A673 (cell line): ENCODE results near the gene ORM2. TPM values are rescaled to one million over a fixed set of nuclear protein-coding genes. Genes with fewer than 3 reads are reported as not detected.

Experiments
- BruUV-seq: library from RNA; stranded (reverse); fragments of 400-500 nt; replicated peaks from 2 replicates; lab custom pipeline; 2021; lab: Mats Ljungman, UMichigan
- CTCF ChIA-PET: fragments of 300-600 bp; sonication (Branson Sonifier 250); formaldehyde crosslinking; loops from one replicate; lab custom pipeline; 2022; ENCODE audit warnings: antibody characterized with exemption; lab: Charles Lee
- POLR2A ChIA-PET: fragments of 300-600 bp; sonication (Branson Sonifier 250); formaldehyde crosslinking; loops from one replicate; lab custom pipeline; 2022; ENCODE audit warnings: antibody characterized with exemption; ENCODE audit not compliant: low non-redundant PET; lab: Charles Lee
- DNase-seq: peaks from one replicate; pipeline ENCODE4 v3.0.0-alpha.2; 2015; ENCODE audit warnings: low spot score
- H3K27ac ChIP-seq: fragments of 200-600 bp; sonication (generic); 2 replicates; pipeline ENCODE4 v1.5.1; 2016; ENCODE audit warnings: mixed run types, low read depth, mild to moderate bottlenecking, mixed read lengths, antibody characterized with exemption, low read length; ENCODE audit not compliant: poor library complexity, severe bottlenecking
- H3K27me3 ChIP-seq: fragments of 200-600 bp; sonication (generic); replicated peaks from 2 replicates; pipeline ENCODE4 v1.6.1; 2017; ENCODE audit warnings: mixed run types, low read depth, mild to moderate bottlenecking, mixed read lengths, antibody characterized with exemption, low read length; ENCODE audit not compliant: insufficient read depth, poor library complexity
- H3K36me3 ChIP-seq: fragments of 200-600 bp; sonication (generic); 2 replicates; pipeline ENCODE4 v1.6.1; 2016; ENCODE audit warnings: mixed run types, mild to moderate bottlenecking, mixed read lengths, antibody characterized with exemption, low read length; ENCODE audit not compliant: insufficient read depth, poor library complexity, severe bottlenecking
- H3K4me1 ChIP-seq: fragments of 200-600 bp; sonication (generic); 2 replicates; pipeline ENCODE4 v1.6.1; 2017; ENCODE audit warnings: mixed run types, mild to moderate bottlenecking, mixed read lengths, antibody characterized with exemption, low read length; ENCODE audit not compliant: insufficient read depth, poor library complexity, severe bottlenecking
- H3K4me3 ChIP-seq: fragments of 200-600 bp; sonication (generic); 2 replicates; pipeline ENCODE4 v1.5.1; 2016; ENCODE audit warnings: low read depth, mixed run types, mild to moderate bottlenecking, mixed read lengths, low read length; ENCODE audit not compliant: poor library complexity, severe bottlenecking
- H3K9me3 ChIP-seq: fragments of 200-600 bp; sonication (generic); 2 replicates; pipeline ENCODE4 v1.6.1; 2016; ENCODE audit warnings: mixed run types, low read depth, mild to moderate bottlenecking, mixed read lengths, antibody characterized with exemption, low read length; ENCODE audit not compliant: poor library complexity, severe bottlenecking
- EZH2 ChIP-seq: fragments of 200-600 bp; sonication (generic); IDR thresholded peaks from 2 replicates; pipeline ENCODE4 v1.6.1; 2017; ENCODE audit warnings: borderline replicate concordance, low read depth, mild to moderate bottlenecking, mixed read lengths, antibody characterized with exemption, low read length; ENCODE audit not compliant: poor library complexity, severe bottlenecking
- intact Hi-C: fragments of 100-400 bp; cut with micrococcal nuclease; formaldehyde crosslinking; loops from one replicate; pipeline ENCODE4 v1.10.0; 2022; ENCODE audit not compliant: unreplicated experiment
- total RNA-seq: library from RNA; stranded (reverse); gene quantifications from 2 replicates; pipeline ENCODE4 v1.2.3, GENCODE V29; 2021
- TF ChIP-seq, protein P1 (sequence below): fragments of 300-800, 200-600 bp; sonication (generic); conservative IDR thresholded peaks from 2 replicates; pipeline ENCODE4 v1.5.1; 2017; ENCODE audit warnings: low read depth, mild to moderate bottlenecking, antibody characterized with exemption, low read length, moderate library complexity, mixed read lengths

The ORM2 gene
- total RNA-seq, 1 experiment from 2014 or later, result not detected

DNA sequence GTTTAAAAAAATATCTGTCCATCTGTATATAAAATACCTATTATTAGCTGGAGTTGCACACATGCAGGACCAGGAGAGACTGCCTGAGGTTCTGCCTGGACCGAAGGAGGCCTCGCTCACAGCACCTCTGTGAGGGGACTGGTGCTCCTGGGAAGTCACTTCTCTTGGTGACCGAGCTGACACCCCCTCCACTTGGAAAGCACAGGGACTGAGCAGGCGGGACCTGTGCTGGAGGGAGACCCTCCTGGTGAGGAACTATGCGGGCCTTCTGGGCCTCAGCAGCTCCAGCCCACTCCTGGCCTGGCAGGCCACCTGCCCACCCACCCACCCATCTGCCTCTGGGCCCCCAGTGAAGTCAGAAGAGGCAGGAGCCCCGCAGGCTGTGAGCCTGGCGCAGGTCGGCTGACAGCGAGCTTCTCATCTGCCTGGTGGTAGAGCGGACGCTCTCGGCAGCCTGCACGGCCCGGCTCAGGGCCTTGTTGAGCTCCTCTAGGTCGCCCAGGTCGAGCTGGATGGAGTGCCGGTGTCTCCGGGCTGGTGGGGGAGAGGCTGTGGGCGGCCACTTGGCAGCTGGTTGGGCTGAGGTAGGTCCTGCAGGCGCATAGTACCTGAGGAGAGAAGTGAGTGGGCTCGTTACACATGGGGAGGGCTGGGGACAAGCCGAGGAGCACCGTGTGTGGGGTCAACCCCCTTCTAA is 7.2 kb downstream of the ORM2 start:
- Histone ChIP-seq H3K36me3 (peaks cover 20% of the 10 kb centered on the region), H3K27ac (no peak overlapping the region), H3K27me3 (no peaks in the 10 kb centered on the region), H3K4me3 (no peak overlapping the region), H3K4me1 (no peaks in the 10 kb centered on the region), H3K9me3 (no peaks in the 10 kb centered on the region)
- POLR2A ChIA-PET, result no interaction called here
- CTCF ChIA-PET, result no interaction called here
- no peak for DNase-seq
- BruUV-seq, result no TSS peak
- TF ChIP-seq, protein P1, sequence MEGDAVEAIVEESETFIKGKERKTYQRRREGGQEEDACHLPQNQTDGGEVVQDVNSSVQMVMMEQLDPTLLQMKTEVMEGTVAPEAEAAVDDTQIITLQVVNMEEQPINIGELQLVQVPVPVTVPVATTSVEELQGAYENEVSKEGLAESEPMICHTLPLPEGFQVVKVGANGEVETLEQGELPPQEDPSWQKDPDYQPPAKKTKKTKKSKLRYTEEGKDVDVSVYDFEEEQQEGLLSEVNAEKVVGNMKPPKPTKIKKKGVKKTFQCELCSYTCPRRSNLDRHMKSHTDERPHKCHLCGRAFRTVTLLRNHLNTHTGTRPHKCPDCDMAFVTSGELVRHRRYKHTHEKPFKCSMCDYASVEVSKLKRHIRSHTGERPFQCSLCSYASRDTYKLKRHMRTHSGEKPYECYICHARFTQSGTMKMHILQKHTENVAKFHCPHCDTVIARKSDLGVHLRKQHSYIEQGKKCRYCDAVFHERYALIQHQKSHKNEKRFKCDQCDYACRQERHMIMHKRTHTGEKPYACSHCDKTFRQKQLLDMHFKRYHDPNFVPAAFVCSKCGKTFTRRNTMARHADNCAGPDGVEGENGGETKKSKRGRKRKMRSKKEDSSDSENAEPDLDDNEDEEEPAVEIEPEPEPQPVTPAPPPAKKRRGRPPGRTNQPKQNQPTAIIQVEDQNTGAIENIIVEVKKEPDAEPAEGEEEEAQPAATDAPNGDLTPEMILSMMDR, result no peak
- no peak for TF ChIP-seq EZH2
- intact Hi-C loops, result no loop called here

DNA sequence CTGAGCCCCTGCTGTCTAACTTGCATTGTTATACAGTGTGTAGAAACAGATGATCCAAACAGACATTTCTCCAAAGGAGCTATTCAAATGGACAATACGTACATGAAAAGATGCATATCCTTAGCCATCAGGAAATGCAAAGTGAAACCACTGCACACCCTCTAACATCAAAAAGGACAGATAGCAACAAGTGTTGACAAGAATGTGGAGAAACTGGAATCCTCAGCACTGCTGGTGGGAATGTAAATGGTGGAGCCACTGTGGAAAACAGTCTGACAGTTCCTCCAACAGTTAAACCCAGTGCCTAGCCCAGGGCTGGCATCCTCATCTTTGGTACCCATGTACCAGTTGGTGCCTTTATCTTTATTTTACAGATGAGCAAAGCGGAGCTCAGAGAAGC is 8.5 kb downstream of the ORM2 start:
- ChIA-PET POLR2A (interaction anchor here (0.6 kb wide), 1 partner anchor 909 kb away, joined by 3 read pairs; no protein-coding TSS in a partner anchor), CTCF (no interaction called here)
- Histone ChIP-seq H3K9me3 (no peaks in the 10 kb centered on the region), H3K4me1 (no peaks in the 10 kb centered on the region), H3K36me3 (peaks cover 29% of the 10 kb centered on the region), H3K27ac (no peak overlapping the region), H3K27me3 (no peaks in the 10 kb centered on the region), H3K4me3 (no peak overlapping the region)
- DNase-seq, result no peak
- BruUV-seq, result no TSS peak
- intact Hi-C loops, result no loop called here
- TF ChIP-seq EZH2, result no peak
- TF ChIP-seq, protein P1, result no peak

DNA sequence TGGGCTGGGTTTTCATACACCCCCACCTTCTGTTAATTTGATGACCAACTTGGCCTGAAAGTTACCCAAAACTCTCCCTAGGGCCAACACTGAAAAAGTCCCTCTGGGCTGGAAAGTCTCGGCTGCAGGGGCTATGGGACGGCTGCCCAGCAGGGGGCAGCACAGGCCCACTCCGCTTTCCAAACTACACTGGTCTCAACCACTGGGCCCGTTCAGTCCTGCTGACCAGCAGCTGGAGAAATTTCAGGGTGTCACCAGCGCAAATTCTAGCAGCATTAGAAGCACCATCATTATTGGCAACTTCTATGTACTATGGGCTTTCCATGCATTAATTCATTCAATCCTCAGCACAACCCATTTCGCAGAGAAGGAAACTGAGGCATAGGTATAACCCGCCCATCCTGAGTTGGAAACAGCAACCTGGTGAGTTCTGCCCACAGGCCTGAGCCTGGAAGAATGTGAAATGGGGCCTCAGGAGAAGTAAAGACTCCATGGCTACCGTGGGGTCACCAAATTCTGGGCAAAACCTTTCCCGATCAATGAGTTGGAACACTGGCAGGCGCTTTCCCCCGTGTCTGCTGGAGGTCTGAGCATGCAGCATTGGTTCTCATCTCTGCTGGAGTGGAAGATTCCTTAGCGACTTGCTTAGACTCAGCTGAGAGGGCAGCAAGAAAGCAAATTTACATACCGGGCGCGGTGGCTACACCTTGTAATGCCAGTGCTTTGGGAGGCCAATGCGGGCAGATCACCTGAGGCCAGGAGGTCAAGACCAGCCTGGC is 9.7 kb downstream of the ORM2 start:
- intact Hi-C loops, result loop anchor here (1.0 kb wide), 1 partner anchor 314 kb away; no protein-coding TSS in a partner anchor
- Histone ChIP-seq H3K4me3 (no peak overlapping the region), H3K4me1 (no peaks in the 10 kb centered on the region), H3K27ac (no peak overlapping the region), H3K9me3 (no peaks in the 10 kb centered on the region), H3K27me3 (no peaks in the 10 kb centered on the region), H3K36me3 (peaks cover 39% of the 10 kb centered on the region)
- ChIA-PET CTCF (interaction anchor here (1.5 kb wide), 1 partner anchor 314 kb away, joined by 5 read pairs; no protein-coding TSS in a partner anchor), POLR2A (no interaction called here)
- peak; percentile 57 for DNase-seq
- no TSS peak for BruUV-seq
- TF ChIP-seq, protein P1, result peak; percentile 88
- no peak for TF ChIP-seq EZH2
